ENCODE results near the gene BOD1L1.

DNA sequence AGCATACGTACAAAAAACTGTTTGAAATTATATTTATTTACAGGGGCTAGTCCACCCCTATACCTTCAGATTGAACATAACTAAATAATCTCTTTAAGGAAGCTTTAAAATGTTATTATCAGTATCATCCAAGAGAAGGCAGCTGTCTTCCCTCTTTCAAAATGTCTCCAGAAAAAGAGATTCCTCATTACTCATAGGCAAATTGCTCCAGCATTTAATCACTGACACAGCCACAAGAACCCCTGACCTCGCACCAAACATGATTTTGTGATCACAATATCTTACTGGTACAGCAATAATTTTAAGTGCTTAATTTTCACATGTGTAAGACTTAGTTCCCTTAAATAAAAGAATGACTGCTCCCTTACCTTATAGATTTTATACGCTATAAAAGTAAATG lies 9.7 kb downstream of the BOD1L1 start:
- TF ChIP-seq TAF1 (IDR thresholded peaks at IDR 0.05; ENCODE audit: borderline replicate concordance, insufficient read depth, low read length) (no peak), SIN3A (IDR thresholded peaks at IDR 0.05; ENCODE audit: borderline replicate concordance, insufficient read depth, low read length) (no peak)
